GM04503 (cell line): ENCODE measurements around the gene UBALD1.
"Not testable (repeated sequence)": the region's sequence is repeated elsewhere in the genome, so short reads cannot be mapped to it uniquely, and the experiment has no call there.

Experiments used
- DNase-seq: peaks from one replicate; pipeline ENCODE4 v3.0.0-alpha.2; 2012; ENCODE audit warnings: low read depth

UBALD1 gene

GRCh38 chr16:4597174-4597573 lies 17.5 kb downstream of the UBALD1 start:
- DNase-seq = no peak

- no peak for DNase-seq
Measured at GRCh38 chr16:4594433-4595410, 20.0 kb downstream of the UBALD1 start.

DNA sequence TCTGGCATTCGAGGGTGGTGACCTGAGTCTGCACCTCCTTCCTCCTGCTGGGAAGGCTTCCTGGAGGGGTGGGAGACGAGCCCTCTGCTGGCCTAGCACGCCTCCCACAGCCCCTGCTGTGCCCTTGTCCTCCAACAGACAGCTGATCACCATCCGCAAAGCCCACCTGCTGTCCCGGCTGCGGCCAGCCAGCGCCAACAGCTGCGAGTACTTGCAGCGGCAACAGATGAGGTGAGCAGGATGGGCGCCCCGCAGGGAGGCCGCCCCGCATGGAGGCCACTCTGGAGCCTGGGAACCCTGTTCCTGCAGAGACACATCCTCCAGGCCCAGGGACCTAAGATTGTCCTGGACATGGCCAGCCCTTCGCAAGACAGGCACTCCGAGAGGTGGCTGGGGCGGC lies 21.6 kb downstream of the UBALD1 start:
- no peak for DNase-seq

DNA sequence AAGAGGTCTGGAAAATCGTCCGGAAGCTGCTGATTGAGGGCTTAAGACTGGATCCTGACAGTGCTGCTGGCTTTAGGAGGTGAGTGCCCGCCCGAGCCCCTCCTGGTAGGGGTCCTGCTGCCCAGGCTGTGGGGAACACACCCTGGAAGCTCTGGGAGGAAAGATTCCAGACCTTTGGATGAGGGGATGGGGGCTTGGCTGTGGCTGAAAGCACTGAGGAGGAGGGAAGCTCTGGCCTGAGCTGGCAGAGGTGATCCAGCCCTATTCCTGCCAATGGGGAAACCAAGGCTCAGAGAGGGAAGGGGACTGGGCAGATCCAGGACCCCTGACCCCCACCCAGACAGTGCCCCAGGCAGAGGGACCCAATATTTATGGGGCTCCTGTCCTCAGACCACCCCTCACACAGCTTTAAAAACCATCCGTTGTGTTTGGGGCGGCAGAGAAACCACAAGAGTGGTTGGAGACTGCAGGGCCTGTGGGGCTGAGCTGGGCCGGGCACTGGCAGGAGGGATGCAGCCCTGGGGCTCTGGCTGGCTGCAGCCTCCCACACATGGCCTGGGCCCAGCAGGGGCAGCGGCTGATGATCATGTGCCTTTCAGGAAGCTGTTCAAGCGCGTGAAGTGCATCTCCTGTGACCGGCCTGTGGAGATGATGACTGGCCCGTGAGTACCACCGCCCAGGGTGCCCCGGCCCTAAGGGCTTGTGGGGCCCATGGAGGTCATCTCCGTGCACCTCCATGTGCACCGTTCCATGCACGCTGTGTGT lies 22.8 kb downstream of the UBALD1 start:
- DNase-seq = no peak

- DNase-seq = no peak
Measured at GRCh38 chr16:4591191-4591590, 23.5 kb downstream of the UBALD1 start.

DNA sequence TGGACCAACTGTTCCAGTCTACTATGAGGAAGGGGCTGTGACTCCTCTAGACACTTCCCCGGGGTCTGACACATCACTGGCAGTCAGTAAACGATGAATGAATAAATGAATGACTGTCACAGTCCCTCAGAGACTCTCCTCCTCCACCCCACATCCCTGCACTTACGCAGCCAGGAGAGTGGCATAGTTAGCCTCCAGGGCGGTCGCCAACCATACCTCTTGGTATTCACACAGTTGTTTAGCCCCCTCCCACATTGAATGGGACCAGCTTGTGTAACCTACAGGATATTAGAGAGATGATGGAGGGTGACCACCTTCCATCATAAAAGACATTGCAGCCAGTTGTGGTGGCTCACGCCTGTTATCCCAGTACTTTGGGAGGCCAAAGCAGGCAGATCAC lies 25.7 kb downstream of the UBALD1 start:
- no peak for DNase-seq

DNA sequence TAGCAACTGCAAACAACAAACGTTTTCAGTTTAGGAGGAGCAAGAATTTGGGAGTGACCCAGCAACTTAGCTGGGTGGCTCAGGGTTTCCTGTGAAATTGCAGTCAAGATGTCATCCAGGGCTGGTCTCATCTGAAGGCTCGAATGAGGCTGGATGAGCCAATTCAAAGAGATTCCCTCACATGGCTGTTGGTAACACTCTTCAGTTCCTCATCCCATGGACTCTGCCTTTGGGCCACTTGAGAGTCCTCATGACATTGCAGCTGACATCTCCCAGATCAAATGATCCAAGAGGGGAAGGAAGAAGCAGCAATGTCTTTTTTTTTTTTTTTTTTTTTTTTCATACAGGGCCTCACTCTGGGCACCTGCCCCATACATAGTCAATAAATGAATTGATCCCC lies 26.3 kb downstream of the UBALD1 start:
- no peak for DNase-seq

- DNase-seq = no peak
Measured at GRCh38 chr16:4586291-4586690, 28.4 kb downstream of the UBALD1 start.

DNA sequence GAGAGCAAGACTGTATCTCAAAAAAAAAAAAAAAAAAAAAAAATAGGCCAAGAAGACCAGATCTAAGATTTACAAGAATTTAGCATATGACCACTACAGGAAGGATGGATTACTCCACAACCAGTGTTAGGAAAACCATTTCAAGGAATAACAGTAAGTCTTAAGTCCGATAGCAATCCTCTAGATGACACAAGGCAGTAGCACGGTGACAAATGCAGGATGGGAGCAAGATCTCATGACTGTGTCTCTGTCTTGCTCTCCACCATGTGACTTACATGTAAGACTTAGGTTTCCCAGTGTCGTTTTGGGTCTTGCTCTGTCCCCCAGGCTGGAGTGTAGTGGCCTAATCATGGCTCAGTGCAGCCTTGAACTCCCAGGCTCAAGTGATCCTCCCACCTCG lies 30.8 kb downstream of the UBALD1 start:
- no peak for DNase-seq

- DNase-seq = no peak
Measured at GRCh38 chr16:4580250-4580649, 34.4 kb downstream of the UBALD1 start.

- no peak for DNase-seq
Measured at GRCh38 chr16:4578961-4579530, 35.6 kb downstream of the UBALD1 start.

DNA sequence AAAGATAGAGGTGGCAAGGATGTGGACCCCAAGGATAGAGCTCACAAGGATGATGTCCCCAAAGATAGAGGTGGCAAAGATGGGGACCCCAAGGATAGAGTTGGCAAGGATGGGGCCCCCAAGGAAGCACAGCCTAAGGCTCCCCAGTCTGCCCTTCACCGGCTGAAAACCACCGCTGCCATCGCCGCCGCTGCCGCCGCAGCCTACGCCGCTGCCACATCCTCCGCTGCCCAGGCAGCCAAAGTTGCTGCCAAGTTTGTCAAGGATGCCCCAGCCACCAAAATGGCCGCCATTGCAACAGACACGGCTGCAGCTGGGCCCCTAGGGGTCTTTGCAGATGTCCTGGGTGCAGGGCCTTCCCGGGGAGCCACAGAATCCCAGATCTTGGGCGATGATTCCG lies 38.7 kb downstream of the UBALD1 start:
- DNase-seq = no peak

GRCh38 chr16:4574919-4575705 lies 39.6 kb downstream of the UBALD1 start:
- no peak for DNase-seq

DNA sequence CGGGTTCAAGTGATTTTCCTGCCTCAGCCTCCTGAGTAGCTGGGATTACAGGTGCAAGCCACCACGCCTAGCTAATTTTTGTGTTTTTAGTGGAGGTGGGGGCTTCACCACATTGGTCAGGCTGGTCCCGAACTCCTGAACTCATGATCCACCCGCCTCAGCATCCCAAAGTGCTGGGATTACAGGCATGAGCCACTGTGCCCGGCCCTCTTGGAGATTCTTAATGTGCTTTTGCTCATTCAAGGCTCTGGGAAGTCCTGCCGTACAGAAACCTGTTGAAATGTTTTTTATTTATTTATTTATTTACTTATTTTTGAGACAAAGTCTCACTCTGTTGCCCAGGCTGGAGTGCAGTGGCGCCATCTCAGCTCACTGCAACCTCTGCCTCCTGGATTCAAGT lies 40.8 kb downstream of the UBALD1 start:
- DNase-seq = not testable (repeated sequence)

DNA sequence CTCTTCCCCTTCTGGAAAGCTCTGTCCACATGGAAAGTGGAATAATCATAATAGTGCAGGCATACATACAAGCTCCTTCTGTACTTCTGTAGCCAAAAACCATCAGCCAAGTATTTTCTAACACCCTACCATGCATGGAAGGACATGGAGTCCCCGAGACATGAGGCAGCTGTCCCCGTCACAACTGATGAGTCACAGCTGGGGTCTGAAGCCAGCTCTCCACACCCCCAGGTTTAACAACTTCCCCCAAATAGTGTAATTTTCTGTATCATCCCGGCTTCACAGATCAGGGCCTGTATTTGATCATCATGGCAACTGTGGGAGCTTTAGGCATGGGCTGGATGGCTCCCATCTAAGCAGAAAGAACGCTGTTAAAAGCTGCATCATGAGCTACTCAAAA lies 42.0 kb downstream of the UBALD1 start:
- DNase-seq = no peak

DNA sequence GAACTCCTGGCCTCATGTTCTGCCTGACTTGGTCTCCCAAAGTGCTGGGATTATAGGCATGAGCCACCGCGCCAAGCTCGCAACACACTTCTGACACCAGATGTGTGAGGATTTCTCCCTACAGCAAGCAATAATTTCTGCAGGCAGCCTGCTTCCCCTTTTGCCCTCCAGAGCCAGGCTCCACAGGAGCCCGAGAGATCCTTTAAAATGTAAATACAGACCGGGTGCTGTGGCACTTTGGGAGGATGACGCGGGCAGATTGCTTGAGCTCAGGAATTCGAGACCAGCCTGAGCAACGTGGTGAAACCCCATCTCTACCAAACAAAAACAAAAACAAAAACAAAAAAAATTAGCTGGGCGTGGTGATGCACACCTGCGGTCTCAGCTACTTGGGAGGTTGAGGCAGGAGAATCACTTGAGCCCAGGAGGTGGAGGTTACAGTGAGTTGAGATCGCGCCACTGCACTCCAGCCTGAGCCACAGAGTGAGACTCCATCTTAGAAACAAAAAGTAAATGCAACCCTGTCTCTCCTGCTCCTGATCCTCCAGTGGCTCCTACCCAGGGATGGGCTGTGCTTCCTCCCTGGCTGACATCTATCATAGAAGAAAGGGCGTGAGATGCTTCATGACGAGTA lies 43.9 kb downstream of the UBALD1 start:
- no peak for DNase-seq

- no peak for DNase-seq
Measured at GRCh38 chr16:4570086-4570485, 44.6 kb downstream of the UBALD1 start.

DNA sequence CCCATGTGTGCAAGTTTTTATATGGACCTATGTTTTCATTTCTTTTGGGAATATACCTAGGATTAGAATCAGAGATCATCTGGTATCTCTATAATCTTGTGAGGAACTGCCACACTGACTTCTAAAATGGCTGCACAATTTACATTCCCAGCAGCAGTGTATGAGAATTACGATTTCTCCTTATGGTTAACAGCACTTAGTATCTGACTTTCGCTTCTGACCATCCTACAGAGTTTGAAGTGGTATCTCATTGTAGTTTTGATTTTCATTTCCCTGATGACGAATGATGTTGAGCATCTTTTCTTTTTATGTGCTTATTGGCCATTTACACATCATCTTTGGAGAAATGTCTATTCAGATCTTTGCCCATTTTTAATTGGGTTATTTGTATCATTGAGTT lies 48.5 kb downstream of the UBALD1 start:
- DNase-seq = no peak

GRCh38 chr16:4564661-4565267 lies 49.9 kb downstream of the UBALD1 start:
- no peak for DNase-seq

GRCh38 chr16:4561596-4561995 lies 53.1 kb downstream of the UBALD1 start:
- DNase-seq = no peak
